ENCODE measurements around the gene CFAP410.

Gene CFAP410

GRCh38 chr21:44338971-44339910, at the start of gene CFAP410:
CFAP410 (minus strand) TSS chr21:44339390; CDS start chr21:44339194, 196 bp downstream.
- DNase-seq (peak; percentile 95), ATAC-seq (peak; percentile 96)
- Mint-ChIP-seq H3K27me3 (no peaks in the 10 kb centered on the region), H3K36me3 (ENCODE audit: low read depth) (no peaks in the 10 kb centered on the region), H3K9me3 (no peaks in the 10 kb centered on the region), H3K4me1 (peaks cover 14% of the 10 kb centered on the region), H3K4me3 (peak within 1 kb of the TSS; percentile 95), H3K27ac (peak within 1 kb of the TSS; percentile 95)

- H3K4me1 Mint-ChIP-seq, result no peaks in the 10 kb centered on the region
- H3K27ac Mint-ChIP-seq, result no peak overlapping the region
- ATAC-seq, result no peak
- no peak overlapping the region for H3K4me3 Mint-ChIP-seq
- H3K27me3 Mint-ChIP-seq, result no peaks in the 10 kb centered on the region
- H3K36me3 Mint-ChIP-seq (ENCODE audit: low read depth), result peaks cover 23% of the 10 kb centered on the region
- no peak for DNase-seq
- H3K9me3 Mint-ChIP-seq, result peaks cover 29% of the 10 kb centered on the region
These were observed 45.8 kb upstream of the CFAP410 start for GRCh38 chr21:44384968-44385367.

- Mint-ChIP-seq H3K4me1 (no peaks in the 10 kb centered on the region), H3K36me3 (ENCODE audit: low read depth) (peaks cover 23% of the 10 kb centered on the region), H3K27me3 (no peaks in the 10 kb centered on the region), H3K9me3 (peaks cover 29% of the 10 kb centered on the region), H3K27ac (no peak overlapping the region), H3K4me3 (no peak overlapping the region)
- DNase-seq, result no peak
- ATAC-seq, result no peak
These were observed 44.0 kb upstream of the CFAP410 start for GRCh38 chr21:44383216-44383615.

GRCh38 chr21:44382536-44382935, 43.3 kb upstream of the CFAP410 start:
- peaks cover 29% of the 10 kb centered on the region for H3K9me3 Mint-ChIP-seq
- H3K27ac Mint-ChIP-seq, result no peak overlapping the region
- no peak overlapping the region for H3K4me3 Mint-ChIP-seq
- ATAC-seq, result no peak
- no peaks in the 10 kb centered on the region for H3K4me1 Mint-ChIP-seq
- DNase-seq, result no peak
- H3K36me3 Mint-ChIP-seq (ENCODE audit: low read depth), result peaks cover 23% of the 10 kb centered on the region
- no peaks in the 10 kb centered on the region for H3K27me3 Mint-ChIP-seq

GRCh38 chr21:44381874-44382273, 42.7 kb upstream of the CFAP410 start:
- no peaks in the 10 kb centered on the region for H3K4me1 Mint-ChIP-seq
- H3K9me3 Mint-ChIP-seq, result peaks cover 29% of the 10 kb centered on the region
- H3K27me3 Mint-ChIP-seq, result no peaks in the 10 kb centered on the region
- ATAC-seq (no peak), DNase-seq (no peak)
- no peak overlapping the region for H3K27ac Mint-ChIP-seq
- no peak overlapping the region for H3K4me3 Mint-ChIP-seq
- peaks cover 23% of the 10 kb centered on the region for H3K36me3 Mint-ChIP-seq (ENCODE audit: low read depth)

GRCh38 chr21:44380876-44381275, 41.7 kb upstream of the CFAP410 start:
- Mint-ChIP-seq H3K36me3 (ENCODE audit: low read depth) (peaks cover 23% of the 10 kb centered on the region), H3K27ac (no peak overlapping the region), H3K4me1 (peaks cover 2% of the 10 kb centered on the region), H3K9me3 (peaks cover 29% of the 10 kb centered on the region), H3K27me3 (no peaks in the 10 kb centered on the region), H3K4me3 (no peak overlapping the region)
- ATAC-seq, result no peak
- DNase-seq, result no peak

- H3K4me3 Mint-ChIP-seq, result no peak overlapping the region
- H3K36me3 Mint-ChIP-seq (ENCODE audit: low read depth), result peaks cover 19% of the 10 kb centered on the region
- no peak for DNase-seq
- ATAC-seq, result no peak
- no peaks in the 10 kb centered on the region for H3K27me3 Mint-ChIP-seq
- H3K9me3 Mint-ChIP-seq, result peaks cover 24% of the 10 kb centered on the region
- H3K4me1 Mint-ChIP-seq, result peaks cover 9% of the 10 kb centered on the region
- no peak overlapping the region for H3K27ac Mint-ChIP-seq
These were observed 41.0 kb upstream of the CFAP410 start for GRCh38 chr21:44379991-44380865.

GRCh38 chr21:44379515-44379848, 40.3 kb upstream of the CFAP410 start:
- H3K4me3 Mint-ChIP-seq, result no peak overlapping the region
- DNase-seq, result no peak
- no peak for ATAC-seq
- H3K9me3 Mint-ChIP-seq, result peaks cover 16% of the 10 kb centered on the region
- peaks cover 17% of the 10 kb centered on the region for H3K36me3 Mint-ChIP-seq (ENCODE audit: low read depth)
- H3K27me3 Mint-ChIP-seq, result no peaks in the 10 kb centered on the region
- no peak overlapping the region for H3K27ac Mint-ChIP-seq
- peaks cover 16% of the 10 kb centered on the region for H3K4me1 Mint-ChIP-seq

GRCh38 chr21:44378646-44379514, 39.7 kb upstream of the CFAP410 start:
- H3K36me3 Mint-ChIP-seq (ENCODE audit: low read depth), result peaks cover 14% of the 10 kb centered on the region
- ATAC-seq (no peak), DNase-seq (no peak)
- H3K27ac Mint-ChIP-seq, result no peak overlapping the region
- H3K4me3 Mint-ChIP-seq, result no peak overlapping the region
- H3K27me3 Mint-ChIP-seq, result no peaks in the 10 kb centered on the region
- peaks cover 10% of the 10 kb centered on the region for H3K9me3 Mint-ChIP-seq
- peaks cover 18% of the 10 kb centered on the region for H3K4me1 Mint-ChIP-seq

GRCh38 chr21:44377922-44378645, 38.9 kb upstream of the CFAP410 start:
- Mint-ChIP-seq H3K4me3 (no peak overlapping the region), H3K9me3 (peaks cover 5% of the 10 kb centered on the region), H3K36me3 (ENCODE audit: low read depth) (peaks cover 11% of the 10 kb centered on the region), H3K27ac (no peak overlapping the region), H3K4me1 (peaks cover 20% of the 10 kb centered on the region), H3K27me3 (no peaks in the 10 kb centered on the region)
- ATAC-seq (no peak), DNase-seq (no peak)

GRCh38 chr21:44377201-44377921, 38.2 kb upstream of the CFAP410 start:
- no peak for DNase-seq
- H3K36me3 Mint-ChIP-seq (ENCODE audit: low read depth), result peaks cover 11% of the 10 kb centered on the region
- ATAC-seq, result no peak
- peaks cover 20% of the 10 kb centered on the region for H3K4me1 Mint-ChIP-seq
- no peak overlapping the region for H3K4me3 Mint-ChIP-seq
- peaks cover 5% of the 10 kb centered on the region for H3K9me3 Mint-ChIP-seq
- no peak overlapping the region for H3K27ac Mint-ChIP-seq
- H3K27me3 Mint-ChIP-seq, result no peaks in the 10 kb centered on the region

GRCh38 chr21:44376606-44377005, 37.4 kb upstream of the CFAP410 start:
- peaks cover 5% of the 10 kb centered on the region for H3K36me3 Mint-ChIP-seq (ENCODE audit: low read depth)
- H3K4me3 Mint-ChIP-seq, result no peak overlapping the region
- no peaks in the 10 kb centered on the region for H3K9me3 Mint-ChIP-seq
- H3K4me1 Mint-ChIP-seq, result peaks cover 20% of the 10 kb centered on the region
- no peak overlapping the region for H3K27ac Mint-ChIP-seq
- ATAC-seq (no peak), DNase-seq (no peak)
- H3K27me3 Mint-ChIP-seq, result no peaks in the 10 kb centered on the region

GRCh38 chr21:44375761-44376241, 36.6 kb upstream of the CFAP410 start:
- H3K36me3 Mint-ChIP-seq (ENCODE audit: low read depth), result peaks cover 5% of the 10 kb centered on the region
- peaks cover 20% of the 10 kb centered on the region for H3K4me1 Mint-ChIP-seq
- ATAC-seq (no peak), DNase-seq (no peak)
- peak overlapping the region; percentile 29 for H3K27ac Mint-ChIP-seq
- H3K4me3 Mint-ChIP-seq, result no peak overlapping the region
- no peaks in the 10 kb centered on the region for H3K9me3 Mint-ChIP-seq
- H3K27me3 Mint-ChIP-seq, result no peaks in the 10 kb centered on the region

Data from activated naive CD8-positive, alpha-beta T cell treated with anti-CD3 and anti-CD28 coated beads, Interleukin-2, amount 50 U/mL, for 24 hours (primary cell).